ENCODE results near the gene CSMD2.
A peak's percentile ranks its signal among the peaks of the same experiment; 100 is the strongest.

CSMD2 gene

GRCh38 chr1:33653226-33653625 is 511.8 kb downstream of the CSMD2 start:
- no peak for DNase-seq (ENCODE audit: low read depth in 3 of 3, low spot score in 1 of 3)

- no peak for DNase-seq (ENCODE audit: low read depth in 3 of 3, low spot score in 1 of 3)
These were observed 514.3 kb downstream of the CSMD2 start for GRCh38 chr1:33650708-33651107.

GRCh38 chr1:33649759-33650158 is 515.3 kb downstream of the CSMD2 start:
- DNase-seq (ENCODE audit: low read depth in 3 of 3, low spot score in 1 of 3) = no peak

GRCh38 chr1:33643216-33643615 is 521.8 kb downstream of the CSMD2 start:
- no peak for DNase-seq (ENCODE audit: low read depth in 3 of 3, low spot score in 1 of 3)

GRCh38 chr1:33641104-33641830 is 523.8 kb downstream of the CSMD2 start:
- DNase-seq (ENCODE audit: low read depth in 3 of 3, low spot score in 1 of 3) = no peak

- DNase-seq (ENCODE audit: low read depth in 3 of 3, low spot score in 1 of 3) = no peak
These were observed 524.8 kb downstream of the CSMD2 start for GRCh38 chr1:33640114-33640660.

GRCh38 chr1:33637846-33638440 is 527.1 kb downstream of the CSMD2 start:
- no peak for DNase-seq (ENCODE audit: low read depth in 3 of 3, low spot score in 1 of 3)

- no peak for DNase-seq (ENCODE audit: low read depth in 3 of 3, low spot score in 1 of 3)
These were observed 528.8 kb downstream of the CSMD2 start for GRCh38 chr1:33636209-33636608.

- DNase-seq (ENCODE audit: low read depth in 3 of 3, low spot score in 1 of 3) = no peak
These were observed 529.6 kb downstream of the CSMD2 start for GRCh38 chr1:33635336-33636012.

GRCh38 chr1:33634806-33635205 is 530.2 kb downstream of the CSMD2 start:
- no peak for DNase-seq (ENCODE audit: low read depth in 3 of 3, low spot score in 1 of 3)

- DNase-seq (ENCODE audit: low read depth in 3 of 3, low spot score in 1 of 3) = no peak
These were observed 530.9 kb downstream of the CSMD2 start for GRCh38 chr1:33634143-33634542.

- peak; percentile 51 to 79 (median 51) for DNase-seq (ENCODE audit: low read depth in 3 of 3, low spot score in 1 of 3)
These were observed 531.8 kb downstream of the CSMD2 start for GRCh38 chr1:33633019-33633801.

GRCh38 chr1:33630686-33631085 is 534.3 kb downstream of the CSMD2 start:
- DNase-seq (ENCODE audit: low read depth in 3 of 3, low spot score in 1 of 3) = no peak

- no peak for DNase-seq (ENCODE audit: low read depth in 3 of 3, low spot score in 1 of 3)
These were observed 538.2 kb downstream of the CSMD2 start for GRCh38 chr1:33626801-33627200.

GRCh38 chr1:33624991-33625870 is 539.8 kb downstream of the CSMD2 start:
- DNase-seq (ENCODE audit: low read depth in 3 of 3, low spot score in 1 of 3) = no peak

- DNase-seq (ENCODE audit: low read depth in 3 of 3, low spot score in 1 of 3) = no peak
These were observed 540.6 kb downstream of the CSMD2 start for GRCh38 chr1:33624261-33624990.

- no peak for DNase-seq (ENCODE audit: low read depth in 3 of 3, low spot score in 1 of 3)
These were observed 541.2 kb downstream of the CSMD2 start for GRCh38 chr1:33623811-33624210.

- DNase-seq (ENCODE audit: low read depth in 3 of 3, low spot score in 1 of 3) = no peak
These were observed 542.3 kb downstream of the CSMD2 start for GRCh38 chr1:33622757-33623156.

GRCh38 chr1:33618636-33619035 is 546.4 kb downstream of the CSMD2 start:
- DNase-seq (ENCODE audit: low read depth in 3 of 3, low spot score in 1 of 3) = no peak

- DNase-seq (ENCODE audit: low read depth in 3 of 3, low spot score in 1 of 3) = no peak
These were observed 547.6 kb downstream of the CSMD2 start for GRCh38 chr1:33617451-33617850.
